WTC11 (cell line): ENCODE results near the gene KCNQ2.

Source experiments
- ATF1 ChIP-seq: sonication (generic); formaldehyde crosslinking; IDR thresholded peaks from 2 replicates; pipeline ENCODE4 v1.8.1; 2023; ENCODE audit warnings: mild to moderate bottlenecking, moderate library complexity, missing genetic modification reagents
- MAX ChIP-seq: sonication (generic); formaldehyde crosslinking; IDR thresholded peaks from 2 replicates; pipeline ENCODE4 v1.8.0; 2022; ENCODE audit warnings: mild to moderate bottlenecking, missing genetic modification reagents
- PRDM15 ChIP-seq: sonication (generic); formaldehyde crosslinking; IDR thresholded peaks from 2 replicates; pipeline ENCODE4 v1.8.0; 2022; ENCODE audit warnings: missing genetic modification reagents

GRCh38 chr20:63487116-63487764, 14.8 kb upstream of the KCNQ2 start:
- TF ChIP-seq MAX (no peak), ATF1 (no peak), PRDM15 (CRISPR knock-in tag) (no peak)
